Glomerular visceral epithelial cell (primary cell): Measurements from ENCODE around the gene NCF2.

Source experiments
- DNase-seq: peaks from one replicate; pipeline ENCODE4 v3.0.0-alpha.2; 2016; ENCODE audit errors: extremely low spot score

Gene NCF2

DNA sequence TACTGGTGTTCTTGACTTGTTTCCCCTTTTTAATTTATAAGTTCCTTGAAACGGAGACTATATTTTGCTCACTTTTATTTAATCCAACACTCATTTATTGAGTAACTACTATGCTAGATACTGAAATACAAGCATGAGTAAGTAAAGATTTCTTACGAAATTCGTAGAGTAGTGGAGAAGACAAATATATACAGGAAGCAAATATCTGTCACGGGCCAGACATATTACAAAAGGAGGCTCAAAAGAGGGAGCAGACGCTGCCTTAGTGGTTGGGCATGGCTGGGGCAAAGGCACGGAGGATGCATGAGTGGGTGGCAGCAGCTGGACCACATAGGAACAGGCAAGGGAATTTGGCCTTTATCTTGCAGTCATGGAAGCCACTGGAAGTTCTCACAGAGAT, 6.8 kb downstream of the NCF2 start:
- no peak for DNase-seq

DNA sequence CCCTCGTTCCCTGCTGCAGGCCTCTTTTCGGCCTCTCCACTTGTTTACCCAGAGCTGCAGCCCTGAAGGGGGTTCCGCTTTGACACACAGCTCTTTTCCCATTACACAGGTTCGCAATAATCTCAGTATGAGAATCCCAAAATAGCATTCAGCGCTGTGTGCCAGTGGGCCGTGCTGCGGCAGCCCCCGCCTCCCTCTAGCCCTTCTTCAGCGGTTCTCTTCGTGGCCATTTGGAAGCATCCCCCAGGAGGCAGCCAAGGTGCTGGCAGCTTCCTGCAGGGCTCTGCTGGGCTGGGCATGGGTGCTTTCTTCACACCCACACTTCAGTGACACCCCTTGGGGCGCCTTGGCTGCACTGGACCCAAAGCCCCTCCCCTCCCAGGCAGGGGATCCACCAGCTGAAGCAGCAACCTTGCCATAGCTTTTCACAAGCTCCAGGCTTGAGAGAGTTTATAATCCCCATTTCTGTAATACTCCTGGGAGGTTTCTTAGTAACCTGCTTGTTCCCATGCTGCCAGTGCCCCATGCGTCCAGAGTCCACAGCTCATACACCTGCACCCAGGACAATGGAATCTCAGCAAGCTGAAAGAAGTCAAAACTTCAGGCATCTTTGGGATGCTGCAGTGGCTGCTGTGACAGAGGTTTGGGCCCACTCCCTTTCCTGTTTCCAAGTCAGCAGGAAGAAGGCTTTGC, 8.1 kb downstream of the NCF2 start:
- no peak for DNase-seq

- peak; percentile 65 for DNase-seq
Observed at GRCh38 chr1:183580281-183580682, 10.0 kb downstream of the NCF2 start.

- DNase-seq, result no peak
Observed at GRCh38 chr1:183578856-183579255, 11.4 kb downstream of the NCF2 start.

GRCh38 chr1:183577897-183578465, 12.3 kb downstream of the NCF2 start:
- DNase-seq, result no peak

DNA sequence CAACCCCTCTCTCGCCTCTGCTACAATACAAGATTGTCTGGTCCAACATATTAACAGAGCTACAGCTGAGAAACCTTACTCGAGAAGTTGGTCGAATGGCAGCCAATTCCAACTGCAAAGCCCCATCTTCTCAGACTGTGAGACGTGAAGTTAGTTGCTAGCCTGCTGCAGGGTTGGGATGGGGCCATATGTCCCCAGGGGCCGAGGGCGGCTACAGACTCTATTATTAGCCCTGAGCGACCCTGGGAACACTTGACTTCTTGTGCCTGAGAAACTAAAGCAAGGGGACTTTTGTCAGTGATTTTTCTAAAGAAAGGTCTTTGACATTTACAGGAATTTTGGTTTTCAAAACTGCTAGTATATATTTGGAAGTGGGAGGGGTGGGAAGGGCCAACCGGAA, 13.7 kb downstream of the NCF2 start:
- DNase-seq, result no peak

GRCh38 chr1:183575606-183576005, 14.7 kb downstream of the NCF2 start:
- DNase-seq, result no peak

DNA sequence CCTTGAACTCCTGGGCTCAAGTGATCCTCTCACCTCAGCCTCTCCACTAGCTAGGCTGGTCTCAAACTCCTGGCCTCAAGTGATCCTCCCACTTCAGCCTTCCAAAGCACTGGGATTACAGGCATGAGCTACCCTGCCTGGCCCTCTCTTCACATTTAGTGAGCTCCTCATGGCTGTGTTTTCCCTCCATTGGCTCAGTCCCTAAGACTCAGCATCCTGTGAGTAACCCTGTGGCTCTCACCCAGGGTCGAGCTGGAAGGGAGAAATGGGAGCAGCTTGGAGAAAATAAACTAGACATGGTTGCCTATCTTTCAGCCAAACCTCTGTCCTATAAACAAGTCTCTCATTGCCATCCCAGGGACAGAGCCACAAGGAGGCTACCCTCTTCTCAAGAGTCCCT, 17.5 kb downstream of the NCF2 start:
- no peak for DNase-seq

- DNase-seq, result peak; percentile 27
Observed at GRCh38 chr1:183571678-183572268, 18.5 kb downstream of the NCF2 start.

- no peak for DNase-seq
Observed at GRCh38 chr1:183570451-183570850, 19.8 kb downstream of the NCF2 start.

DNA sequence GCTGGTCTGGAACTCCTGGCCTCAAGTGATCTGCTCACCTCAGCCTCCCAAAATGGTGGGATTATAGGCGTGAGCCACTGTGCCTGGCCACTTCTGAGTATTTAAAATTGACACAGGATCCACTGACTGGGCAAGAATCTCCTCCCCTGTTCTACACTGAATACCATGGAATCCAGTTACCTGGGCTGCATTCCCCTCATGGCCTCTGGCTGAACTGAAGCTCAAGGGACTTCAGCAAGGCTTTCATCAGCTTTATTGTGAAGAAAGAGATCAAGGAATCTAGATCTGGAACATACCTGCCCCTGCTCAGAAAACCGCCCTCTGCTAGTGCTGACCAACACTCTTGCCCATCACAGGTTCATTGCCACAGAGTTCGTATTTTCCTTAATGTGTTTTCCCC, 20.5 kb downstream of the NCF2 start:
- no peak for DNase-seq

GRCh38 chr1:183569141-183569540, 21.1 kb downstream of the NCF2 start:
- DNase-seq, result peak; percentile 75

GRCh38 chr1:183568176-183569021, 21.9 kb downstream of the NCF2 start:
- no peak for DNase-seq

DNA sequence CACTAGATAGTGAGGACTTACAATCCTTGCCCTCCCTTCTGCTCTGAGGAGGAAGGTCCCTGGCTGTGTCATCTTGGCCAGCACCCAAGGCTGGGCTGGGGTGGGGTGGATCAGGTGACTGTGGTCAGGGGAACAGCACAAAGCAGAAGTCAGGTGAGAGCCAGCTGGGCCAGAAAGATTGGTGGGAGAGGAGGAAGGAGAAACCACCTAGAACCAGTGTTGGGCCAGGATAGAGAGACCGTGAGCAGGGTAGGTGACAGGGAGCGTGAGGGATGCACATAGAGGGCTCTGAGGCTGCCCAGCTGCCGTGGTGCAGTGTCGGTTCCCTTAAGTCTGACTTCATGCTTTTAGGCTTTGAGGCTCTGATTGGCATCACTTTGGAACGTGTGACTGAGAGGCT, 22.7 kb downstream of the NCF2 start:
- DNase-seq, result peak; percentile 82

DNA sequence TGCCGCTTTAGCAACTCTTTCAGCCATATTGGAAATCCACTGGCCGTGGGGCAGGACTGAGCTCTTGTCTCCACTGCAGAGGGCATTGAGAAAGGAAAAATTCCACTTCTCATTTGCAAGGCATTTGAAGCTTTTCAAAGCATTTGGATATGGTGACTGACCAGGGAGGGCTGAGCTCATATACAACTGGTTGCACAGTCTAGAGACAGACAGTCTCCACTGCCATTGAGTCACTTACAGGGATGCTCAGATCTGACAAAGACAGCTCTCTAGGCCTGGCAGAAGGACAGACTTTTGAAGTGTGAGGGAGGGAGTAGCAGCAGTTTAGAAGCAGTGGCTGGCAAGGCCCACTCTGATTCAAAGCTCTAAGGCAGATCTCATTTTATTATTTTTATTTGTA, 24.2 kb downstream of the NCF2 start:
- no peak for DNase-seq

- no peak for DNase-seq
Observed at GRCh38 chr1:183565261-183565660, 25.0 kb downstream of the NCF2 start.

- DNase-seq, result no peak
Observed at GRCh38 chr1:183562701-183563100, 27.6 kb downstream of the NCF2 start.

DNA sequence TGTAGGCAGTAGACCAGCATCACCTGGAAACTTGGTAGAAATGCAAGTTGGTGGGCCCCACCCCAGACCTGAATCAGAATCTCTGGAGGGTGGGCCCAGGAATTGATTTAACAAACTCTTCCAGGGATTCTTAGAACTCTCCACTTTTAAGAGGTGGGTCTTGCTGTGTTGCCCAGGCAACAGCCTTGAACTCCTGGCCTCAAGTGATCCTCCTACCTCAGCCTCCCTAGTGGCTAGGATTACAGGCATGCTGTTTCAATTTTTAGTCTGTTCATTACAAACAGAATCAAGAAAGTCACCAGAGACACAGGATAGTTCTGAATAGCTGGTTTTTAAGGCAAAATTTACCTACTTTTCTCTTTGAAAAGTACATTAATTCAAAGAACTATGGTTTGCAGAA, 31.2 kb downstream of the NCF2 start:
- DNase-seq, result no peak

DNA sequence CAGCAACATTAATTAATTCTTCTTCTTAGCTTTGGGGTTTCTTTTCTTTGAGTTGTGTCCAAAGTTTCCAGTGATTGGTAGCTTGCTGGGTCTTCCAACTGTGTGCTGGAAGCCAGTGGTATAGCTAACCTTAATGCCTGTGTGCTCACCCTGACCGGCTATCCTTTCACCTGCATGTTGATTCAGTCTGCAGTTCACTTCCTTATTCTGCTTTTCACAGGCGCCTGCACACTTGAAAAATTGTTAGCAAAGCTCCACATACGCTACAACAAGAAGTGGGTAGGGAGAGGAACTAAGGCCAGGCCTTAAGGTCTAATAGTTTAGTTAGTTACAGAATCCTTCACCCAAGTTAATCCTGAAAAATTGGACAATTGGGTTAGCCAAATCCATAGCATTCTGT, 35.7 kb downstream of the NCF2 start:
- DNase-seq, result no peak

GRCh38 chr1:183553764-183554163, 36.5 kb downstream of the NCF2 start:
- no peak for DNase-seq

DNA sequence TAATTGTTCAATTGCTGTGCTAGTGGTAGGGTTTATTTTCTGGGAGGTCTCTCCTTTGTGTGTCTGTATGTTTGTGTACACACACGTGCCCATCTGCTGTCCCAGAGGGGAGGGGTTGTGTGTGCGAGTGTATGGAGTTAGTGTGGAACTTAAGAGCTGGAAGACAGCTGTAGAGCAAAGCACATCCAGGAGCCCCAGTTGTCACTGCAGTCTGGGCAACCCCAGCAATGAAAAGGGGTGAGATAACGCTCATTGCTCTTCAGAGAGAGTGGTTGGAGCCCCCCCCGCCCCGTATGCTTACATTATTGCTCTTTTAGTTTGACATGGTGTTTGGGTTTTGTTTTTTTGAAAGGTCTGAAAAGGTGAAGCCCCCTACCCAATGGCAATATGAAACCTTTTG, 36.9 kb downstream of the NCF2 start:
- no peak for DNase-seq

- no peak for DNase-seq
Observed at GRCh38 chr1:183552891-183553290, 37.4 kb downstream of the NCF2 start.

DNA sequence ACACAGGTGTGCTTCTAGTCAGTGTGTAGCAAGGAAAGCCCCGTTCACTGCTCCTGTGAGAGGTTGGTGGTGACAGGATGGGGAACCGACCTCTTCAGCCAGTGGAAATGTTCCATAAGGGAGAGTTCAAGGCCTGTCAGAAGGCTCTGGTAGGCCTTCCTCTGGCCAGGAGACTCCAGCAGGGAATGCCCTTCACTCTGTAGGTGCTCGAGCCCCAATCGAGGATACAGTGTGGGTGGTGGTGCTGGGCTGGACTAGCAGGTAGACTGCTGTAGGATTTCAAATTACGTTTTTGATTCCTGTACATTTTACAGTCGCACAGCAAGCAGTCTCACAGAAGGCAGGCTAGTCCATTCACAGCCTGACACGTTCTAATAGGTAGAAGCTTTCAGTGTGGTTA, 37.8 kb downstream of the NCF2 start:
- no peak for DNase-seq
